ENCODE results near the gene POU6F2. TPM values are rescaled to one million over a fixed set of nuclear protein-coding genes. Genes with fewer than 3 reads are reported as not detected.

Gene POU6F2
- total and polyA plus RNA-seq, 9 of the 15 experiments (the other 6 are each of a cell fraction or from before 2014, with no cell fraction given): 0.29 to 1.5 (median 0.96) TPM

GRCh38 chr7:39400836-39401235 is 423.1 kb downstream of the POU6F2 start:
- H3K79me2 ChIP-seq (ENCODE audit: control insufficient read depth, insufficient read depth, low read length): no peaks in the 10 kb centered on the region
- ATAC-seq (no peak), FAIRE-seq (no peak), DNase-seq (ENCODE audit: extremely low read depth in 1 of 4, low spot score in 3 of 4) (no peak)
- WGBS (ENCODE audit: insufficient coverage, low coverage, missing lambda C conversion rate): 0% methylated on average over 3 of the region's 3 CpGs
- no peak overlapping the region for H3K4me3 ChIP-seq
- no peak overlapping the region for H3K9ac ChIP-seq (ENCODE audit: insufficient read depth in 1 of 2, low read depth in 2 of 2, low read length in 2 of 2)
- ChIA-PET CTCF (ENCODE audit: low intra/inter-chr PET ratio) (no interaction called here), POLR2A (interaction anchor here (1.0 to 1.7 kb wide), 2 partner anchors 14 kb away, joined by 3 read pairs; no protein-coding TSS in a partner anchor)
- no peaks in the 10 kb centered on the region for H3K9me3 ChIP-seq (replicated peaks; ENCODE audit: control insufficient read depth, insufficient read depth, low read depth, low read length)
- TF ChIP-seq GABPA (tag; conservative IDR thresholded peaks at IDR 0.05; ENCODE audit: low read depth) (peak; percentile 25; the same call in 1 of the 2 replicates), TCF7 (IDR thresholded peaks at IDR 0.05; ENCODE audit: borderline replicate concordance) (no peak), MEF2A (IDR thresholded peaks at IDR 0.05; ENCODE audit: control insufficient read depth, low read depth, low read length) (no peak), ELF1 (tag; IDR thresholded peaks at IDR 0.05) (peak; percentile 43; the same call in 1 of the 2 replicates)
- TF ChIP-seq, protein P1, sequence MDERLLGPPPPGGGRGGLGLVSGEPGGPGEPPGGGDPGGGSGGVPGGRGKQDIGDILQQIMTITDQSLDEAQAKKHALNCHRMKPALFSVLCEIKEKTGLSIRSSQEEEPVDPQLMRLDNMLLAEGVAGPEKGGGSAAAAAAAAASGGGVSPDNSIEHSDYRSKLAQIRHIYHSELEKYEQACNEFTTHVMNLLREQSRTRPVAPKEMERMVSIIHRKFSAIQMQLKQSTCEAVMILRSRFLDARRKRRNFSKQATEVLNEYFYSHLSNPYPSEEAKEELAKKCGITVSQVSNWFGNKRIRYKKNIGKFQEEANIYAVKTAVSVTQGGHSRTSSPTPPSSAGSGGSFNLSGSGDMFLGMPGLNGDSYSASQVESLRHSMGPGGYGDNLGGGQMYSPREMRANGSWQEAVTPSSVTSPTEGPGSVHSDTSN (CRISPR knock-in tag; IDR thresholded peaks at IDR 0.05; ENCODE audit: low read depth): no peak
- TF ChIP-seq, protein P1 (tag; conservative IDR thresholded peaks at IDR 0.05; ENCODE audit: low read depth): 0 out of 2 replicates have a peak, but pooled peaks have one; percentile 18
- H3K4me2 ChIP-seq (ENCODE audit: insufficient read depth, low read length): no peak overlapping the region
- H3K9me1 ChIP-seq (ENCODE audit: control insufficient read depth, insufficient read depth, low read length): no peaks in the 10 kb centered on the region
- H3K27ac ChIP-seq (ENCODE audit: extremely low read depth, low read depth, low read length): no peak overlapping the region
- no peaks in the 10 kb centered on the region for H3K36me3 ChIP-seq (ENCODE audit: control insufficient read depth, insufficient read depth, low read length)
- no TSS peak for BruUV-seq (replicated peaks)
- no peaks in the 10 kb centered on the region; a peak in 2 of 5 replicates for H3K27me3 ChIP-seq (ENCODE audit: control insufficient read depth in 2 of 2, insufficient read depth in 2 of 2, low read length in 2 of 2)
- intact Hi-C loops (cut with micrococcal nuclease): no loop called here
- no peaks in the 10 kb centered on the region for H4K20me1 ChIP-seq (replicated peaks; ENCODE audit: control insufficient read depth, insufficient read depth, low read length)
- no peaks in the 10 kb centered on the region for H3K4me1 ChIP-seq (replicated peaks in 1 of 2; ENCODE audit: control insufficient read depth in 2 of 2, insufficient read depth in 2 of 2, low read length in 2 of 2)
- no peak overlapping the region for H2AFZ ChIP-seq (ENCODE audit: low read depth, low read length)
- in situ Hi-C loops (cut with MboI): no loop called here
